Kidney (tissue), 14 donors: ENCODE results near the gene PSAPL1. TPM values are rescaled to one million over a fixed set of nuclear protein-coding genes. Genes with fewer than 3 reads are reported as not detected.

Experiments used
- DNase-seq, 5 donors: peaks; one replicate each; pipeline ENCODE4 v3.0.0-alpha.2; 2013 to 2020
- FAIRE-seq: peaks from 2 replicates; lab custom pipeline; 2012; peaks lifted over from hg19 to GRCh38; lab: Jason Lieb, UNC
- H3K27ac ChIP-seq, 2 donors: one replicate each; pipeline ENCODE4 v1.7.0; 2013; ENCODE audit warnings: low read depth in 2 of 2, low read length in 2 of 2, inconsistent platforms in 1 of 2
- H3K27me3 ChIP-seq: one replicate; pipeline ENCODE4 v1.7.1; 2013; ENCODE audit warnings: low read length, inconsistent platforms; ENCODE audit not compliant: control insufficient read depth, insufficient read depth
- H3K36me3 ChIP-seq, 3 donors: one replicate each; pipeline versions ENCODE4 v1.7.0 to v1.7.1; 2013; ENCODE audit warnings: low read length in 3 of 3, control low read depth in 1 of 3, inconsistent platforms in 1 of 3; ENCODE audit not compliant: insufficient read depth in 3 of 3, control insufficient read depth in 2 of 3
- H3K4me1 ChIP-seq, 3 donors: one replicate each; pipeline versions ENCODE4 v1.7.0 to v1.7.1; 2013; ENCODE audit warnings: low read length in 3 of 3, inconsistent platforms in 1 of 3, low read depth in 1 of 3; ENCODE audit not compliant: control insufficient read depth in 2 of 3, insufficient read depth in 2 of 3
- H3K4me3 ChIP-seq, 3 donors: one replicate each; pipeline versions ENCODE4 v1.7.0 to v1.8.1; 2013; ENCODE audit warnings: low read length in 3 of 3, control low read depth in 1 of 3, inconsistent platforms in 1 of 3
- H3K9ac ChIP-seq, 3 donors: one replicate each; pipeline versions ENCODE4 v1.7.0 to v1.7.1; 2013; ENCODE audit warnings: low read length in 3 of 3, control low read depth in 1 of 3, inconsistent platforms in 1 of 3
- H3K9me3 ChIP-seq, 3 donors: one replicate each; pipeline versions ENCODE4 v1.7.0 to v1.7.1; 2013; ENCODE audit warnings: low read length in 3 of 3, control low read depth in 1 of 3, inconsistent platforms in 1 of 3; ENCODE audit not compliant: control insufficient read depth in 2 of 3, insufficient read depth in 1 of 3
- intact Hi-C: fragments of 100-400 bp; cut with DNase I; formaldehyde crosslinking; loops from one replicate; pipeline ENCODE4 v1.11.1; 2022
- polyA plus RNA-seq: library from polyadenylated mRNA; stranded (reverse); fragments of 350-450 nt; fragmentation: Illumina TruSeq; extraction: RNeasy Lipid Tissue Mini Kit (QIAGEN cat#74804); gene quantifications from one replicate; pipeline ENCODE4 v1.2.3, GENCODE V29; 2014; ENCODE audit warnings: low read depth, low replicate concordance; ENCODE audit not compliant: insufficient read depth
- total RNA-seq: library from RNA; stranded (reverse); fragmentation: NEBNext Ultra II Directional; extraction: Animal tissue kit (Norgen Biotek cat#: 25700); gene quantifications from one replicate; pipeline ENCODE4 v1.2.1, GENCODE V29; 2021
- TF ChIP-seq, protein P1 (sequence below): IDR thresholded peaks from 3 replicates; pipeline ENCODE4 v1.5.1; 2012; ENCODE audit warnings: mild to moderate bottlenecking, moderate library complexity, borderline replicate concordance; ENCODE audit not compliant: insufficient read depth; ENCODE audit errors: extremely low read depth
- donor health status: control.
- donor health status: control.
- donor health status: control.
- donor health status: control.
- donor health status: control.
- donor health status: DM: yes; HTN: yes; CAD: no.
- donor health status: Normal renal cell carcinoma (clear cell type).

The PSAPL1 gene
- total and polyA plus RNA-seq, 2 donors from 2014 or later: not detected

DNA sequence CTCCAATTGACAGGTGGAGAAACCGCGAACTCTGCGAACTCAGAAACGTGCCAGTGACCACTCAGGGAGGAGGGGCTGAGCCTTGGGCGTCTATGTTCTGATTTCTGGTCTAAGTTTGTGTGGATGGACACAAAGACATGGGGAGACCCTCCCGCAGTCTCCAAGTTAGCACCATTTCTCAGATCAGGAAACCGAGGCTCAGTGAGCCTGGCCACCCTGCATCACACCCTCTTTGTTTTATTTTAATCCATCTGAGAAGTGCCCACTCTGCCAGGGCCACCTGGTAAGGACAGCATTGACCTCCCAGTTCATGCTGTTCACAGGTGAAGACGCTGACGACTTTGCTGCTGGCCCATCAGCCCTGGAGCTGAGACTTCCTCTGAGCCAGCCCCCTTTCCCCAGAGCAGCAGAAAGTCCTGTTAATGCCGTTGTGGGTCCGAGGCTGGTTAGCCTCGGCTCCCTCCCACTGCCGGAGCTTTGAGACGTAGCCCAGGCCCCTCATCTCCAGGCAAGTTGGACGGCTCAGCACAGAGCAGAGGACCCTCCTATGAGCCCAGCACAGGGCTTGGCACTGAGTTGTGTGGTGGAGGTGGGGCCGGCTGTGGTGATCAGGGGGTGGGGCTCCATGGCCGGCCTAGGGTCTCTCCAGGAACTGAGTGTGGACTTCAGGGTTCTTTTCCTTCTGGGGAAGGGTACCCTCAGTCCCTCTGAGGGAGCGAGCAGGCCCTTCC is 43.7 kb downstream of the PSAPL1 start:
- Histone ChIP-seq H3K9ac (no peak overlapping the region), H3K36me3 (no peaks in the 10 kb centered on the region), H3K27ac (no peak overlapping the region), H3K4me3 (no peak overlapping the region), H3K9me3 (no peaks in the 10 kb centered on the region), H3K4me1 (no peaks in the 10 kb centered on the region), H3K27me3 (no peaks in the 10 kb centered on the region)
- TF ChIP-seq, protein P1, sequence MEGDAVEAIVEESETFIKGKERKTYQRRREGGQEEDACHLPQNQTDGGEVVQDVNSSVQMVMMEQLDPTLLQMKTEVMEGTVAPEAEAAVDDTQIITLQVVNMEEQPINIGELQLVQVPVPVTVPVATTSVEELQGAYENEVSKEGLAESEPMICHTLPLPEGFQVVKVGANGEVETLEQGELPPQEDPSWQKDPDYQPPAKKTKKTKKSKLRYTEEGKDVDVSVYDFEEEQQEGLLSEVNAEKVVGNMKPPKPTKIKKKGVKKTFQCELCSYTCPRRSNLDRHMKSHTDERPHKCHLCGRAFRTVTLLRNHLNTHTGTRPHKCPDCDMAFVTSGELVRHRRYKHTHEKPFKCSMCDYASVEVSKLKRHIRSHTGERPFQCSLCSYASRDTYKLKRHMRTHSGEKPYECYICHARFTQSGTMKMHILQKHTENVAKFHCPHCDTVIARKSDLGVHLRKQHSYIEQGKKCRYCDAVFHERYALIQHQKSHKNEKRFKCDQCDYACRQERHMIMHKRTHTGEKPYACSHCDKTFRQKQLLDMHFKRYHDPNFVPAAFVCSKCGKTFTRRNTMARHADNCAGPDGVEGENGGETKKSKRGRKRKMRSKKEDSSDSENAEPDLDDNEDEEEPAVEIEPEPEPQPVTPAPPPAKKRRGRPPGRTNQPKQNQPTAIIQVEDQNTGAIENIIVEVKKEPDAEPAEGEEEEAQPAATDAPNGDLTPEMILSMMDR: no peak
- DNase-seq (peak in 3 of 5 donors; percentile 7 to 46 (median 19)), FAIRE-seq (no peak)
- intact Hi-C loops: no loop called here

DNA sequence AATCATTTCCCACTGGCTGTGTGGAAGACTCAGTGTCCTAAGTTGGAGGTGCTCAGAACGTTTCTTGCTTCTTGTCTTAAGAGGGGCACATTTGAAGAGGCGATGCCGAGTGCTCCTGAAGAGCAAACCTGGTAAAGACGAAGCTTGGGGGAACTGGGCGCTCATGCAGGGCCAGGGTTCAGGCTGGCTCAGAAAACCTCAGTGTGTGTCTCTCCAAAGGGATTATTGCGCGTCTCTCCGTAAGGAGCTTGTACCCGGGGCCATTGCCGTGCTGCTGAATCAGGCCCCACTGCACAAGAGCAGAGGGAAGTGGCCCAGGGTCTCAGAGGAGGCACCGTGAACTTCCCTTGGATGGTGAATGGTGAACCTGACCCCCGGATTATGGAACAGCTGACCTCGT is 44.4 kb downstream of the PSAPL1 start:
- no peaks in the 10 kb centered on the region for H3K36me3 ChIP-seq
- H3K9ac ChIP-seq: no peak overlapping the region
- intact Hi-C loops: no loop called here
- no peaks in the 10 kb centered on the region for H3K4me1 ChIP-seq
- DNase-seq: peak in 3 of 5 donors; percentile 1 to 16 (median 13)
- no peaks in the 10 kb centered on the region for H3K27me3 ChIP-seq
- no peak overlapping the region for H3K4me3 ChIP-seq
- TF ChIP-seq, protein P1: no peak
- no peak overlapping the region for H3K27ac ChIP-seq
- no peaks in the 10 kb centered on the region for H3K9me3 ChIP-seq
- no peak for FAIRE-seq

DNA sequence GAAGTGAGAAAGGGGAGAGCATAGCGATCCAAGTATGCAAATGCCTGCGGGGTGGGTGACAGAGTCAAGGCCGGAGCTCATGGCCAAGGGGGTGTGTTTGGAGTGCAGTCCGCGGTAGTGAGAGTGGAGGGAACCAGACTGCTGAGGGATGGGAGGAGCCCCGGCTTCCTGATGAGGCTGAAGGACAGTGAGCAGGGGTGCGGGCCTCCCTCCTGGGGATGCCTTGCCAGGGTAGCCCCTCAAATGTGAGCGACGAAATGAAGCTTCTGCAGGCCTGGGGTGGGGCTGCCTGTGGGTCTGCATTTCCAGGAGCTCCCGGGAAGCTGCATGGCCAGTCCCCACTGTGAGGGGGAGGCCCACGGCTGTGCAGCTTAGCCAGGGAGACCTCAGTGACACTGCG is 45.0 kb downstream of the PSAPL1 start:
- H3K36me3 ChIP-seq: no peaks in the 10 kb centered on the region
- TF ChIP-seq, protein P1: no peak
- H3K27ac ChIP-seq: no peak overlapping the region
- intact Hi-C loops: no loop called here
- H3K9ac ChIP-seq: no peak overlapping the region
- FAIRE-seq (no peak), DNase-seq (peak in 1 of 5 donors; percentile 8)
- H3K27me3 ChIP-seq: no peaks in the 10 kb centered on the region
- no peak overlapping the region for H3K4me3 ChIP-seq
- H3K4me1 ChIP-seq: no peaks in the 10 kb centered on the region
- H3K9me3 ChIP-seq: no peaks in the 10 kb centered on the region
